ENCODE measurements around the gene EME2.

EME2 gene

DNA sequence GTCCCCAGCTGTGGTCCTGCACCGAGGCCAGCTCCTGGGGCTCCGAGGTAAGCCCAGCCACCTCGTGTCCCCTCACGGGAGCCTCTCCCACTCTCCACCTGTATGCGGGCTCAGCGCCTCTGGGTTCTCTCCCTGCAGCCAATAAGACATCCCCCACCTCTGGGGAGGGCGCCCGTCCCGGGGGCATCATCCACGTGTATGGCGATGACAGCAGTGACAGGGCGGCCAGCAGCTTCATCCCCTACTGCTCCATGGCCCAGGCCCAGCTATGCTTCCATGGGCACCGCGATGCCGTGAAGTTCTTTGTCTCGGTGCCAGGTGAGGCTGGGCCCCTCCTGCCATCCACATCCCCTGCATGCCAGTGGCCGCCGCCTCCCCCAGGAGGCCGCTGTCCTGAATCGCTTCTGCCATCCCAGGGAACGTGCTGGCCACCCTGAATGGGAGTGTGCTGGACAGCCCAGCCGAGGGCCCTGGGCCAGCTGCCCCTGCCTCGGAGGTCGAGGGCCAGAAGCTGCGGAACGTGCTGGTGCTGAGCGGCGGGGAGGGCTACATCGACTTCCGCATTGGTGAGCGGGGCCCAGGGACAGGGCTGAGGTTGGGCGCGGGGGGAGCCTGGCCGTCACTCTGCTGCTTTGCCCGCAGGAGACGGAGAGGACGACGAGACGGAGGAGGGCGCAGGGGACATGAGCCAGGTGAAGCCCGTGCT, 4.4 kb upstream of the EME2 start:
- DNase-seq = no peak

DNA sequence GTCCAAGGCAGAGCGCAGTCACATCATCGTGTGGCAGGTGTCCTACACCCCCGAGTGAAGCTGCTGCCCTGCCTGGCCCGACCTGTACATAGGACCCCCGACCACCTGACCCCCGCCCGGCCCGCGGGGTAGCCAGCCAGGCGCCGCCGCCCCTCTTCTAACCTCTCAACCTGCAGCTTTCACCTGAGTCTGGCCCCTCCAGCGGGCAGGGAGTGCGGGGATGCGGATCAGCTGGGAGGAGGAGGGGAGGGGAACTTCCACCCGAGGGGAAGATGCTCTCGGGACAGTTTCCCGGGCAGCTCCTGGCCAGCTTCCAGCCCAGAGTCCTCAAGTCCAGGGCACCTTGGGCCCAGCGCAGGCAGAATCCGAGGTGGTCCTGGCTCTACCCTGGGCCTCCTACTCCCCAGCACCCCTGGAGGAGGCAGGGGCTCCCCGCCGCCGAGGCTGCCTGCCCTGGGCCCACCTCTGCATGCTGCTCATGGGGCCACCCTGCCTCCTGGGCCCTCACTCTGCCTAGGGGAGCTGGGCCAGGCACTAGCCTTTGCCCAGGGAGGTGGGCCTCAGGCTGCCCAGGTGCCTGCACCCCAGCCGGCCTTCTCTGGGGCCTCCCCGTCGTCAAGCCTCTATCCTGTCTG, 3.7 kb upstream of the EME2 start:
- no peak for DNase-seq

DNA sequence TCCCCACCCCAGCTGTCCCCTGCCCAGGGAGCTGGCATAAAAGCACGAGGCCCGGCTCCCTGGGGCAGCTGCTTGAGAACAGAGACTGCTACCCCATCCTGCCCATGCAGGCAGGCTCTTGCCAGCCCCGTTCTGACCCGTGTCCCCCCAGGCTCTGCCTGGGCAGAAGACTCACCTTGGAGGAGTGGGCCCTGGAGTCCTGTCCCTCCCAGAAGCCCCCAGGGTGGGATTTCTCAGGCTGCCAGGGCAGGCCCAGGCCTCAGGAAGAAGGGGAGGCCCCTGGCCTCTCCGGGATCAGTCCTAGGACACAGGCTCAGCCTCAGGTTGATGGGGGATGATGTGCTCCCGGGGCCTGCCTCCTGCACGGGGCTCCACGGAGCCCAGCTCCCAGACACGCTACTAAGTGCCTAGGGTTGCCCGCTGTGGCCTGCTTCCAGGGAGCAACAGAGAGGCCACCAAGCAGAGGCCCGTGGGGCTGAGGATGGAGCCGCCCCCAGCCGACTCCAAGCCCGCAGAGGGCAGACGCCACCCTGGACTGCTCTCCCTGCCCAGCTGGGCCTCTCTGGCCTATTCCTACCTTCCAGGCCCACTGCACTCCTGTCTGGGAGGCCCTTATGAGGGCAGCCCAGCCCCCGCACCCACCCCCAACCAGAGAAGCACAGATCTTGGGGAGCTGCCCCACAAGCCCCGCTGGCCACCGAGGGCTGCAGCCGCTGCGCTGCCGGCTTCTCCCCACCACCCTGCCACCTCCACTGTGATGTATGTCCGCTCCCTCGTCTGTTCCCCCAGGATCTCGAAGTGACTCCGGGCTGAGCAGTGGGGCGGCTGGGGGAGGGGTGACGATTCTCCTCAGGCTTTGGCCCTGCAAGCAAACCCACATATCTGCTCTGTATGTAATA, 3.0 kb upstream of the EME2 start:
- no peak for DNase-seq

- DNase-seq = no peak
Measured at GRCh38 chr16:1770328-1771187, 2.1 kb upstream of the EME2 start.

GRCh38 chr16:1771188-1771863, 1.3 kb upstream of the EME2 start, which contains the start of gene NME3:
TSS of gene NME3 (minus strand) at chr16:1771543. CDS start at chr16:1771534, 9 bp downstream.
- DNase-seq = no peak

DNA sequence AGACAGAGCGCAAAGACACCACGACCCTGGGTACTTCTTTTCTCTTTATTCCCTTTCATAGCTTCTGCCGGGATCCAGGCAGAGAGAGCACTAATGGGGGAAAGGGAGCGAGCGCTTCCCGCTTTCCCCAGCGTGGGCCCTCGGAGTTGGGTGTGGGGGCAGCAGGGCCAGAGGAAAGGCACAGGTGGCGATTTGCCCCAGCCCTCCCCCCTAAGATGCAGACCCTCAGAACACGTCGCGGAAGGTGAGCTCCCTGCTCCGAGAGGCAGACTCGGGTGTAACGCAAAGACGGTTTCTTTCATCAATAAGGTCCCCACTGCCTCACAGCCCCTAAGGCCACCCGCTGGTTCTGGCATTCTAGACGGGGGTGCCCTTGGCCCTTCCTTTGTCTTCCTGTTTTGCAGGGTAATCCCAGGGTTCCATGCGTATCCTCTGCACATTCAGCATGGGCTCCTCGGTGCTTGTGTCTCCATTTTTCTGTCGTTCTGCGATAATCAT, 697 bp upstream of the EME2 start:
- no peak for DNase-seq

DNA sequence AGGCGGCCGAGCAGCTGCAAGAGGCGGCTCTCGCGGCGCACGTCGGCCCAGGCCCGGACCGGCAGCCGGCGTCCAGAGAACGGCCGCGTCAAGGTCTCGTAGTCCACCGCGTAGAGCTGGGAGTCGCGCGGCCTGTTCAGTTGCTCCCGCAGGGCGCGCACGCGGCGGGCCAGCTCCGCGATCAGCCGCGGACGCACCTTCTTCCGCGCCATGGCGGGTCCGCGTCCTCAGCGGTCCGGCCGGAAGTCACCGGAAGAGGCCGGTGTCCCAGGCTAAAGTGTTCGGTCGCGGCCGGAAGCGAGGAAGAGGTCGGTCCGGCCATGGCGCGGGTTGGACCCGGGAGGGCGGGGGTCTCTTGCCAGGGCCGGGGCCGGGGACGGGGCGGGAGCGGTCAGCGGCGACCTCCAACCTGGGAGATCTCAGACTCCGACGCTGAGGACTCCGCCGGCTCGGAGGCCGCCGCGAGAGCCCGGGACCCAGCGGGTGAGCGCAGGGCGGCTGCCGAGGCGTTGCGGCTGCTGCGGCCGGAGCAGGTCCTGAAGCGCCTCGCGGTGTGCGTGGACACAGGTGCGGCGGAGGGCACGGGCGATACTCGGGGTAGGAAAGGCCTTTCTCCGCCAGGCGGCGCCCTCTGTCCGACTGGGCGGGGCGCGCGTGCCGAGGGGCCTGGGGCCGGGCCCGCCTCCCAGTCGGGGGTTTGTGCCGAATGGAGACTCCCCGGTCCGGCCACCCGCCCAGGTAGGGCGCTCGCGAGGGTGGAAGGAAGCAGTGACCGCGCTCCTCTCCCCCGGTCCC, 495 bp downstream of the EME2 start, which contains the start of gene MRPS34:
MRPS34 (minus strand) TSS at position 227 of the 795 bp plus-strand sequence; CDS start at position 212, 15 bp downstream.
- DNase-seq = peak; percentile 35

GRCh38 chr16:1773703-1774447, 1.3 kb downstream of the EME2 start:
- DNase-seq = no peak

DNA sequence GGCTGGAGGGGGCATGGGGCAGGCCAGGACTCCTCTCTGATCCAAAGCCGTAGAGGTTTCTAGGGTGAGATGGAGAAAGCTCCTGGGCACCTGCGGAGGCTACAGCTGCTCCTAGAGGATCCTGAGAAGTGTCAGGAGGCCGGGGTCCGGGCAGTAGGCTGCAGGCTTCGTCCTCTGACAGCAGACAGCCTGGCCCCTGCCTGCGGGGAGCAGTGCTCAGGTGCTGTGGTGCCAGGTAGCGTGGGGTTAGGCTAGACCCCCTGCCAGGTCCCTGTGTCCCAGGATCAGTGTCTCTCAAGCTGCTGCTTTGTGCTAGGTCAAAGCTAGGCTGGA, 1.8 kb downstream of the EME2 start:
- DNase-seq = no peak

- DNase-seq = no peak
Measured at GRCh38 chr16:1775006-1775845, 2.6 kb downstream of the EME2 start.

- DNase-seq = no peak
Measured at GRCh38 chr16:1775846-1776671, 3.4 kb downstream of the EME2 start.

- no peak for DNase-seq
Measured at GRCh38 chr16:1776672-1776955, 4.0 kb downstream of the EME2 start.

DNA sequence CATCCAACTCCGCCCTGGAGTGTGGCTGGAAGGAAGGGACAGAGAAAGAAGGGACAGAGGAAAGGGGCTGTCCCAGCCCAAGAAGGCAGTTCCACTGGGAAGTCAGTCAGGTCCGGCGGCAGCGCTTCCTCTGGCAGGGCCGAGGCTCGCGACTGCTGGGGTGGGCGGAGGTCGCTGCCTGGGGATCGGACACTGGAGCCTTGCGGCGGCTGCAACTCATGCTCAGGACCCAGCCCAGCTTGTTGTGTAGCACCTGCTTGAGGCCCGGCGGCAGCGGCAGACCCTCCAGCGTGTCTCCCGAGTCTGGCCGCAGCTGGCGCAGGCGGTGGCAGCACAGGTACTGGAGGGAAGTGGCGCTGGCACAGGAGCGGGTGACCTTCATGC, 4.4 kb downstream of the EME2 start:
- no peak for DNase-seq

DNA sequence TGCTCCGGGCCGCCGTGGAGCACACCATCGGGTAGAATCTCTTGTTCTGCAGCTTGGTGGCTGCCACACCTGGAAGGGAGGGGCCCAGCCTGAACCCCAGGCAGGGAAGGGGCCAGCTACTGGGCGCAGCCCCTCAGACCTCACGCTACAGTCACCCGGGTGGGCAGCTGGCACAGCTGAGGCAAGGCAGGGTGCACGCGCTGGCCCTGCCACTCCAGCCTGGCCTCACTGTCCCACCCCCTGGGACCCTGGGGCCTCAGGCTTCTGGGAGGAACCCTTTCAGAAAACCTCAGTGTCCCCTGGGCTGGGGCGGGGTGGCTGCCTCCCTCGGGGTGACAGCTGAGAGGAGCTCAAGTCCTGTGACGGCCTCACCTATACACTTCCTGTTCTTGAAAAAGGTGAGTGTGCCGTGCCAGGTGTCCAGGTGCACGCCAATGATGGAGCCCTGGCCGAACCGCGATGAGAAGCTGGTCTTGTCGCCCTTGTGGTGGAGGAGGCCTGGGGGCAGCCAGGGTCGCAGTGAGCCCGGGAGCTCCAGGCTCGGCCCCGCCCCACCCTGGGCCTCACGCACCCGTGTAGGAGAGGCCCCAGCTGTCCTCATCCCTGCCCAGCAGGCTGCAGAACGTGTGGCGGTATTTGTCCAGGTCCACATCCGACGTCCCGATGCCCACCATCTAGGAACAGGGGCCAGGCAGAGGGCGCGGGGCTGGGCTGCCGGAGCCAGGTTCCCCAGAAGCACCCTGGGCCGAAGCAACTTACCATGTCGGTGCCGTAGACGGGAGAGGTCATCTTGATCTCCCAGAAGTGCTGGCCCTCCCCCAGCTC, 5.0 kb downstream of the EME2 start:
- no peak for DNase-seq

DNA sequence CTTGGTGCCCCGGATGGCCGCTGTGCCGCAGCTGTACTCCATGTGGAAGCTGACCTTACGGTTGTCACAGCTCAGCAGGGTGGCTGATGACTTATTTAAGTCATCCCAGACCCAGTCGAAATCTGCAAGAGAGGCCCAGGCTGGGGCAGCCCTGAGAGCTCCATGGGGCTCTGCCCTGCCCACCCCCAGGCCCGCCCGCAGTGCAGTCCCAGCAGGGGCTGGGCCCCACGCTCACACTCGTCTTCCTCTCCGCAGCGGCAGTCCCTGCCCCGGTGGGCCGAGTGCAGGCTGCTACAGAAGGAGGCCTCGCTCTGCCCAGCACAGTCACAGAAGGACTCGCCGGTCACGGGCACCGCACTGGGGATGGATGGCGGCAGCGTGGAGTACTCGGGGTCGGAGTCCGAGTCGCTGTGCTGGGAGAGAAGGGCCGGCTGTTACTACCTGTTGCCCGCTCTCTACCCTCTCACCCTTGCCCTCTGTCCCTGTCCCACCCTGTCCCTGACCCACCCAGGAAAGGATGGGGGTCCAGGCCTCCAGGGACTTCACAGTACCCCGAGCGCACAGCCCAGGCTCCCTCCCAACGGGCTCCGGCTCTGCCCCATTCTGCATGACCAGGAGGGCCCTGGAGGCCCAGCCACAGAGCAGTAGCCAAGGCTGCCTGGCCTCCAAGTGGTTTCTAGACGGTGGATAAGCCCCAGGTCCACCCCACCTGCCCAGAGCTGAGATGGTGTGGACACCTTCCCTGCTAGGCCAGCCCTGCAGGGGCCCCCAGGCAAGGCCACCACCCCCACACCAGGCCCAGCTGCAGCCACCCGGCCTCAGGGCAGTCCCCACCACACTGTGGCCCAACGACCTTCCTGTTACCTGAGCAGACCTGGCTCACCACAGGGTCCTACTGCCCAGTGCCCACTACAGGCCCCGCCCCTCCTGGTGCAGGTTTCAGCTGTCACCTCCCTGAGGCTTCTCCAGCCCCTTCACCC, 5.9 kb downstream of the EME2 start:
- no peak for DNase-seq

GRCh38 chr16:1779234-1779701, 6.7 kb downstream of the EME2 start:
- no peak for DNase-seq

Data from NCI-H1417 treated with DMSO at 0.1 percent for 48 hours (cell line).